RPMI7951 (cell line): ENCODE data around the gene MYRFL. TPM values are rescaled to one million over a fixed set of nuclear protein-coding genes. Genes with fewer than 3 reads are reported as not detected.
"Not testable (repeated sequence)": the region's sequence is repeated elsewhere in the genome, so short reads cannot be mapped to it uniquely, and the experiment has no call there.

Experiments
- DNase-seq: peaks from one replicate; pipeline ENCODE4 v3.0.0-alpha.2; 2012; ENCODE audit warnings: low read depth
- total RNA-seq: library from RNA; depleted of rRNA; stranded (reverse); fragments of >200 nt; shearing (Covaris generic); gene quantifications from 2 replicates; pipeline ENCODE4 v1.2.3, GENCODE V29; 2014; rRNA removed

MYRFL gene
- total RNA-seq, 1 experiment from 2014 or later = not detected

GRCh38 chr12:69988481-69989321 is 163.7 kb downstream of the MYRFL start:
- DNase-seq = no peak

- no peak for DNase-seq
These were observed 166.8 kb downstream of the MYRFL start for GRCh38 chr12:69991690-69992288.

GRCh38 chr12:69993433-69993832 is 168.4 kb downstream of the MYRFL start:
- DNase-seq = no peak

- DNase-seq = not testable (repeated sequence)
These were observed 169.1 kb downstream of the MYRFL start for GRCh38 chr12:69994086-69994485.

GRCh38 chr12:69994724-69995173 is 169.7 kb downstream of the MYRFL start:
- DNase-seq = no peak

- DNase-seq = no peak
These were observed 171.2 kb downstream of the MYRFL start for GRCh38 chr12:69996241-69996640.

- no peak for DNase-seq
These were observed 171.7 kb downstream of the MYRFL start for GRCh38 chr12:69996722-69997121.

GRCh38 chr12:69998011-69998410 is 173.0 kb downstream of the MYRFL start:
- DNase-seq = no peak

GRCh38 chr12:69998922-69999321 is 173.9 kb downstream of the MYRFL start:
- no peak for DNase-seq

GRCh38 chr12:69999561-69999960 is 174.5 kb downstream of the MYRFL start:
- DNase-seq = no peak

- no peak for DNase-seq
These were observed 177.3 kb downstream of the MYRFL start for GRCh38 chr12:70002097-70002911.

- no peak for DNase-seq
These were observed 177.9 kb downstream of the MYRFL start for GRCh38 chr12:70002912-70003255.

- DNase-seq = no peak
These were observed 181.0 kb downstream of the MYRFL start for GRCh38 chr12:70005864-70006618.

GRCh38 chr12:70006619-70006973 is 181.6 kb downstream of the MYRFL start:
- DNase-seq = no peak

GRCh38 chr12:70007687-70008086 is 182.7 kb downstream of the MYRFL start:
- DNase-seq = no peak

Other genes with a start within 250 kb of the MYRFL start
- gene CCT2, start 239.8 kb upstream of the MYRFL start, total RNA-seq = 315 and 356 TPM in 2 replicates
- gene LRRC10, start 214.3 kb upstream of the MYRFL start, total RNA-seq = not detected in 2 replicates
- not detected in 2 replicates for gene BEST3, start 125.9 kb upstream of the MYRFL start, total RNA-seq
- gene RAB3IP, start 86.4 kb upstream of the MYRFL start, total RNA-seq = 11.4 and 13.1 TPM in 2 replicates